Activated CD4-positive, CD25-positive, alpha-beta regulatory T cell treated with anti-CD3 and anti-CD28 coated beads, Interleukin-2, amount 50 U/mL, for 16 hours (primary cell): Measurements from ENCODE around the gene GPR65.
A peak's percentile ranks its signal among the peaks of the same experiment; 100 is the strongest.
"Not testable (repeated sequence)": the region's sequence is repeated elsewhere in the genome, so short reads cannot be mapped to it uniquely, and the experiment has no call there.

ENCODE experiments used
- DNase-seq: peaks from one replicate; pipeline ENCODE4 v3.0.0-alpha.2; 2020; ENCODE audit warnings: low read depth, low spot score

The GPR65 gene

DNA sequence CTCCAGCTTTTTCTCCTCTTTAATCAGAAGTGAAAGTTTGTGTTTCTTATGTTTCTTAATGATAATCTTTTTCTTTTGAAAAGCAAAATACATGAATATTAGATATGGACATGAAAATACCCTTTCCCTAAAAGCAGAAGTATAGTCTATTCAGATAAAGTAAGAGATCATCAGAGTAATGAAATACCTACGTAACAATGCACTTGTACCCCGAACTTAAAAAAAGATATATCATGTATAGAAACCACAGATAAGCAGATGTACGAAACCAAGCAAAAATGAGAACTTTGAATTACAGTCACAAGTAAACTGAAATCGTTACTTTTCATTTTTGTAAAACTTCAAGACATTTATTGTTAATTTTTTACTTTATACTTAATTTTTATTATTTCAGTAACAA is 1.5 kb upstream of the GPR65 start:
- DNase-seq: no peak

DNA sequence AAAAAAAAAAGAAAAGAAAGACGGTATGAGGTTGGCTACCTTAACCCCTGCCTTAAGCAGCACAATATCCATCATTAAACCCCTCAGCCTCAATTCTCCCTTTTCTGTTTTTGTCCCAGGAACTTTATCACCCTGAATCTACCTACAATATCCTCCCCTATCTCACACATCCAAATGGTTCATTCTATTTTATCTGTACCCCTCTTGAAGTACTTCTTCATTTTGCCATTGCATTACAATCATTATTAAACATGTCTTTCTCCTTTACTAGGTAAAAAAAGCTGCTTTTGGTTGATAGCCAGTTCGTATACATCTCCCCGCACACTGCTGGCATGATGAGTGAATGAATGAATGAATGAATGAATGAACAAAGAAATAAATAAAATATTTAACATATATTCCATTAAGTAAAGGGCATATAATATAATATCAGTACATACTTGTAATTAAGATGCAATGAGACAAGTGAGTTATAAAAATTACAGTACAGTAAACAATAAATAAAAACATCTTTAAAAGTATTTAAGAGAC is 364 bp upstream of the GPR65 start:
- DNase-seq: no peak

- peak; percentile 54 for DNase-seq
These were observed 1.3 kb downstream of the GPR65 start for GRCh38 chr14:88005978-88006851.

- no peak for DNase-seq
These were observed 2.7 kb downstream of the GPR65 start for GRCh38 chr14:88007608-88008007.

GRCh38 chr14:88008039-88008742 is 3.3 kb downstream of the GPR65 start:
- no peak for DNase-seq

GRCh38 chr14:88009486-88009885 is 4.6 kb downstream of the GPR65 start:
- no peak for DNase-seq

GRCh38 chr14:88010331-88010730 is 5.4 kb downstream of the GPR65 start:
- DNase-seq: no peak

DNA sequence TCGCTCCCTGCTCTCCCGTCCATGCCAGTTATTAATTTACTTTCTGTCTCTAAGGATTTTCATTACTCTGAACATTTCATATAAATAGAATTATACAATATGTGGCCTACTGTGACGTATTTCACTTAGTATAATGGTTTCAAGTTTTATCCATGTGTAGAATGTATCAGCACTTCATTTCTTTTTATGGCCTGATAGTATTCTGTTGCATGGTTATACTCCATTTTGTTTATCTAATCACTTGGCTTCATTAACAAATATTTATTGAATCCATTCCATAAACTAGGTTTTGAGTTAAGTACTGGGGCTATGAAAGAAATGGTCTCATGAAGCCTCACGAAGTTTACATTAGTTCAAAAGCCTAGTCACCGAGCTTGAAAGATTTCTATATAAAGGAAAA is 7.6 kb downstream of the GPR65 start:
- no peak for DNase-seq

DNA sequence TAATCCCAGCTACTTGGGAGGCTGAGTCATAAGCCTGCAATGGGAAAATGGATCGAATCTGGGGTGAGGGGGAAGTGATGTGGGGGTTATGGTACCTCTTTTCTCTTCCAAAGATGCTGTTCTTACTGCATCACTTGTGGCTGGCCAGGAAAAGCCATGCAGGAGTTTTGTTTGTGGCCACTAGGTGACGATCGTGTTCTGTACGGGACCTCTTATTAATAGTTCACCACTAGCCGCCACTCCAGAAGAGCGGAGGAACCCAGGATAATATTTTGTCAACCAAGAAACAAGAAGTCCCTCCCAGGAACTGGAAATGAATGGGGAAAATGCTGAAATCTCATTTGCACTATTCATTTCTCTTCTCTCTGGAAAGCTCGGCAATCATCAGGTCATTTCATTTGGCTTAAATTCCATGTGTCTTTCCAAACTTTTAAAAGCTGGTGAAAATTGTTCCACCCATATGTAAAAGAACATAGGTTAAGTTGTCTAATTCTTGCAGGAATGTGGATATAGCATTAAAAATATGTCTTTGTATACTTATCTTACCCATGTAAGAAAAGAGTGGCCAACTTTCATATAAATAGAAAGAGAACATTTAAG is 8.9 kb downstream of the GPR65 start:
- no peak for DNase-seq

GRCh38 chr14:88016768-88017167 is 11.8 kb downstream of the GPR65 start:
- DNase-seq: no peak

DNA sequence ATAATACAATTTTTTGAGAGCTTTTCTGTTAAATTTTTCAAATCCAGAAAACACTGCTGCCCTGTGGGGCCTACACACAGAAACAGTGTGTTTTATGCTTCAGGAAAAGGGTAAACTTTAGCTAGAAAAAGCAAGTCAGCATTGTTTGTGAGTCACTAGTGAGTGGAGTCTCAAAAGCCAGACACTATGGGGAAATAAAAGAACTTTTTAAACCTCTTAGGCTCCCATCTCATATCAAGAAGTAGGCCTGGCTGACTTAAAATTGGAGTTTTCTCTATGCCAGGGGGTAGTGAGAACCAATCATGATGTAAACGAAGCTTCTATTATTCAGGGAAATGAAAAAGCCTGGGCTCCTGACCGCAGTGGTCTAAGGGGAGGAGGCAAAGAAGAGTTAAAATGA is 12.6 kb downstream of the GPR65 start:
- no peak for DNase-seq

DNA sequence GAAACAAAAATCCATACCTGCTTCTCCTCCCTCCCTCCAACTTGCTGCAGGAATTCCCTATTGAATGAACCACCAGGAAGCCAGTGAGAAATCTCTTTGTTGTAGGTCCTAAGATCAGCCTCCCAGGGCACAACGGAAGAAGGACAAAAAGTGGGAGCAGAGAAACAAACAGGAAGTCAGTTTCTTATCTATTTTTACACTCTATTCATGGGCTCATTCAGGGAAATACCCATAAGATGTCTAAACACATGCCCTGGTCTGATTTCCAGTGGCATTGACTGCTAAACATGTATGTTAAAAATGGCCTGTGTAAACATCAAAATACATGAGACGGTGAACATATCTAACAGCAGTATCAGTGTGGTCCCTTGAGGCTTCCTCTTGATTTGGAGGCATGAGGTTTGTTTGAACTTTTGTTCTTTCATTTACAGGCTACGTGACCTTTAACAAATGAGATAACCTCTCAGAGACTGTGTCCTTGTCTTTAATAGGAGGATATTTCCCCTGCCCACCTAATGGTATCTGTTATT is 18.8 kb downstream of the GPR65 start:
- no peak for DNase-seq

DNA sequence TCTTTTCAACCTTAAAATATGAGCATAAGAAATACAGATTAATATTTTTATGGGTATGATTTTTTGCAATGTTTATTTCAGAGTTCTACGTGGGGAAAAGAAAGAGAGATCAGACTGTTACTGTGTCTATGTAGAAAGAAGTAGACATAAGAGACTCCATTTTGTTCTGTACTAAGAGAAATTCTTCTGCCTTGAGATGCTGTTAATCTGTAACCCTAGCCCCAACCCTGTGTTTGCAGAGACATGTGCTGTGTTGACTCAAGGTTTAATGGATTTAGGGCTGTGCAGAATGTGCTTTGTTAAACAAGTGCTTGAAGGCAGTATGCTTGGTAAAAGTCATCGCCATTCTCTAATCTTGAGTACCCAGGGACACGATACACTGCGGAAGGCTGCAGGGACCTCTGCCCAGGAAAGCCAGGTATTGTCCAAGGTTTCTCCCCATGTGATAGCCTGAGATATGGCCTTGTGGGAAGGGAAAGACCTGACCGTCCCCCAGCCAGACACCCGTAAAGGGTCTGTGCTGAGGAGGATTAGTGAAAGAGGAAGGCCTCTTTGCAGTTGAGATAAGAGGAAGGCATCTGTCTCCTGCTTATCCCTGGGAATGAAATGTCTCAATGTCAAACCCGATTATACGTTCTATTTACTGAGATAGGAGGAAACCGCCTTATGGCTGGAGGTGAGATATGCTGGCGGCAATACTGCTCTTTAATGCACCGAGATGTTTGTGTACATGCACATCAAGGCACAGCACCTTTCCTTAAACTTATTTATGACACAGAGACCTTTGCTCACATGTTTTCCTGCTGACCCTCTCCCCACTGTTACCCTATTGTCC is 19.5 kb downstream of the GPR65 start:
- not testable (repeated sequence) for DNase-seq

DNA sequence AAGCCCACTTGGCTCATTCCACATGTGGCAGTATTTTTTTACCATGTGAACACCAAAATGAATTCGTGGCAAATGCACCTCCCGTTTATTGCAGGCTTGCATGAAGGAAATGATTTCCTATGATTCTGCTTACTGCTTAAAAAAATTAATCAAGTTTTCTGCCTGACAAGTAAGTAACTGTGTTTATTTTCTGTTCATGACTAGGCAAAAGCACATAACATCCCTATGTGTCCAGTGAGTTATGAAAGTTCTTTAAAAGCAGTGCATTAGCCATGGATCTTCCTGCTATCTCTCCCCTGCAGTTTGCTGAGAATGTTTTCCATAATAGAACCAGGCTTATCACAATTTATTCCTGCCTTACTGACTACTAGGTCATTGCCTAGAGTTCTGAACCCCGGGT is 20.4 kb downstream of the GPR65 start:
- no peak for DNase-seq

DNA sequence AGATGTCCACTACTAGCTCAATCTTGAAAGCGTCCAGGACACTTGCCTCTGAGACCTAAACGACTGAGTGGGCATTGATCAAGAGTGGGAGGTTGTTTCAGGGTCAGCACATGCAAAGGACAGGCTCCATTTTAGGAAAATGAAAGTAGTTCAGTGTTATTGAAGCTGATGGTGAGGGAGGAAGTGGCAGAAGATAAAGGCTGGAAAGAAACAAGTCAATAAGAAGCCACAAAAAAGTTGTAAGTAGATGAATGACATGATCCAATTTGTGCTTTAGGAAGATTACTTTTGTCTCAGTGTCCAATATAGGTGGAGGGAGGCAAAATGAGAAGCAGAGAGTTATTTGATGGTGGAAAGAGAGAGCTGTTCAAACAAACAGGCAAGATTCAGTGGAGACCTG is 22.0 kb downstream of the GPR65 start:
- no peak for DNase-seq

GRCh38 chr14:88029500-88029899 is 24.6 kb downstream of the GPR65 start:
- no peak for DNase-seq

- no peak for DNase-seq
These were observed 25.1 kb downstream of the GPR65 start for GRCh38 chr14:88030079-88030478.

GRCh38 chr14:88030892-88031291 is 26.0 kb downstream of the GPR65 start:
- DNase-seq: no peak

DNA sequence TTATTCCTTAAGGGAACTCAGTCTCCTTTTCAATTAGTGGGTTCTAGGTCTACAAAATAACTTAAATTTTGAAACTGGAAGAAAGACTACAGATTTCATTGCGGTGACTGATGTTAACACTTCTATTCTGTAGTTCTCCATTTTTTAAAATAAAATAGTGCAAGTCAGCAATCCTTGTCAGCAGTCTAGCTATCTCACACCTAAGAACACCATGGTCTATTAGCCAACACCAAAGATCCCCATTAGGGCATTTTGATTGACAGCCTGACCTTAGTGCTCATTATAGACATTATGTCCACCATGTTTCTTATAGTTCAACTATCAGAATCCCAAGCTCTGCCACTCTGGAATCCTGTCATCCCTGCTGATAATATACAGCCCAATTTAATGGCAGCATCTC is 27.4 kb downstream of the GPR65 start:
- DNase-seq: no peak

GRCh38 chr14:88034076-88034475 is 29.1 kb downstream of the GPR65 start:
- no peak for DNase-seq

GRCh38 chr14:88036422-88036821 is 31.5 kb downstream of the GPR65 start:
- no peak for DNase-seq
